GM18867 (cell line): ENCODE data around the gene TAF1B.

ENCODE experiments used
- ATAC-seq: cut with Tn5 transposase; IDR thresholded peaks from one replicate; pipeline ENCODE4 v1.9.1; 2021; ENCODE audit warnings: mild to moderate bottlenecking, moderate library complexity; ENCODE audit not compliant: unreplicated experiment

Gene TAF1B

DNA sequence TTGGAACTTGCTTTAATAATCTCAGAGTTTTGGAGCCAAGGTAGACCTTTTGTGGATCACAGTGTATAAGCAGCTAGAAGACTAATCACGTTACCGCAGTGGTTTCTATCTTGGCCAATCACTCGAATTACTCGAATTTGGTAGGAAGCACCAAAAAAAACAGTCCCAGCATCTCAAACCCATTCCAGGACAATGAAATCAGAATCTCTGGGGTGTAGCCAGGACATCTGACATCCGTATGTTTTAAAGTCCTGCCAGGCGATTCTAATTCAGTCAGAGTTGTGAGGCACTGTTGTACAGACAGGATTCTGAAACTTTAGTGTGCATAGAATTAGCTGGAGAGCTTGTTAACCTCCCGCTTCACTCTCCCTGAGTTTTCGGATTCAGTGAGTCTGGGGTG lies 139.0 kb downstream of the TAF1B start:
- no peak for ATAC-seq

DNA sequence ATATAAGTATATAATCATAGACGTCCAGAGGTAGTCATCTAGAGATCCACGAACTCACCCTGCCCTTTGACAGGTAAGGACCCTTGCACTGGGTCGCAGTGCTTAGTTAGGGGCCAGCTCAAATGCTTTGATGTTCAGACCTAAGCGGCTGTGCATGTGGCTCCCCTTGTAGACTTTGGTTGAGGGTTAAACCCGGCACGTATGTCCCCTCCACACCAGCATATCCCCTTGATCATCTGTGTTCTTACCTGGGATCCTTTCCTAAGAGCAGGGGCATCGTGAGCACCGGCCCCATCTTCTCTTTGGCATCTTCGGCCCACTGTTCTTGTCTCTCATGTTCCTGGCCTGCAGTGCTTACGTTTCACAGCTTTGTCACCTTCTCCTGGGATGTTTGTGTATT lies 139.6 kb downstream of the TAF1B start:
- ATAC-seq = no peak

DNA sequence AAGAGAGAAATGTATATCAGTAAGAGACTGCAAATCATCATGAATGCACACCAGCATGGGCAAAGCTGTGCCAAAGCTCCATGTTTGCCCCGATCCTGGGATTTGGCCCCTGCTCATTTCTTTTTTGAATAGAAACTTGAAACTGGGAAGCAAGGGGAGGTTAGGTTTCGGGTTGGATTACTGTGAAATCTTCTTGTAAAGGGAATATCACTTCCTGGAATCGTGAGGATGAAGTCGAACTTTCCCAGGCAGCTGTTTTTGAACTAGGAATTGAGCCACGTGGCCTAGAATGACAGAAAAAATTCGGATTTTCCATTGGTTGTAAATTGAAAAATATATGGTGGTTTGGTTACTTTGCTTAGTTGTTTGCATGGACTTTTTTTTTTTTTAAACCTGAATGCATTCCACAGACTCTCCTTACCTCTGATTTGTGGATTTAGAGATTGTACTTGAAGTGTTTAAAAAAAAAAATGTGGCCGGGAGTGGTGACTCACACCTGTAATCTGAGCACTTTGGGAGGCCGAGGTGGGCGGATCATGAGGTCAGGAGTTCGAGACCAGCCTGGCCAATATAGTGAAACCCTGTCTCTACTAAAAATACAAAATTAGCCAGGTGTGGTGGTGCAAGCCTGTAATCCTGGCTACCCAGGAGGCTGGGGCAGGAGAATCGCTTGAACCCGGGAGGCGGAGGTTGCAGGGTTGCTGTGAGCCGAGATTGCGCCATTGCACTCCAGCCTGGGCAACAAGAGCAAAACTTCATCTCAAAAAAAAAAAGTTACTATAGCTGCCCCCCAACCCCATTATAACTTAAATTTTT lies 140.3 kb downstream of the TAF1B start:
- ATAC-seq = no peak
